GM18505 (cell line): ENCODE measurements around the gene KRT83.

Experiments used
- ATAC-seq: cut with Tn5 transposase; IDR thresholded peaks from one replicate; pipeline ENCODE4 v1.9.1; 2021; ENCODE audit not compliant: unreplicated experiment
- POLR2A ChIP-seq: IDR thresholded peaks from 4 replicates; pipeline ENCODE4 v1.6.1; 2011; ENCODE audit warnings: borderline replicate concordance; ENCODE audit not compliant: insufficient read depth, insufficient read length; ENCODE audit errors: extremely low read depth

The KRT83 gene

DNA sequence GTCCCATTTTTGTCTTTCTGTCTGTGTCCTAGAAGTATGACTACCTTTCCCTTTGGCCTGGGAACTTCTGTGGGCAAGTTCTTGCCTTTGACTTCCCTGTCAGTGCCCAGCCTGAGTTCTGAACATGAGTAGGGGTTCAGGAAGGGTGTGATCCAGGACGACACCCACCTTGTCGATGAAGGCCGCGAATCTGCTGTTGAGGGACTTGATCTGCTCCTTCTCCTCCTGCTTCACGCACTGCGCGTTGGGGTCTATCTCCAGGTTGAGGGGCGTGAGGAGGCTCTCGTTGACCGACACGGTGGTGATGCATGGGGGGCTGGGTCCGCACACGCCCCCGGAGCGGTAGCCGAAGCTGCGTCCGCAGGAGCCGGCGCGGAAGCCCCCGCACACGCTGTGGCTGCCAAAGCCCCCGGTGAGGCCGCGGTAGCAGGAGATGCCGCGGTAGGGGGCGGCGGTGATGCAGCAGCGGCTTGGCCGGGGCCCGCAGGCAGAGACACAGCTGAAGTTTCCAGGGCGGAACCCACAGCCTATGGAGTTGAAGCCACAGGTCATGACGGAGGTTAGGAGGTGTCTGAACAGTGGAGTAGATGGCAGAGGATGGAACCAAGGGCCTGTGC lies at the start of gene KRT83:
TSS of gene KRT83 (minus strand) at position 615 of the 617 bp plus-strand sequence. CDS start at position 552, 63 bp downstream.
- no peak for TF ChIP-seq POLR2A
- no peak for ATAC-seq

DNA sequence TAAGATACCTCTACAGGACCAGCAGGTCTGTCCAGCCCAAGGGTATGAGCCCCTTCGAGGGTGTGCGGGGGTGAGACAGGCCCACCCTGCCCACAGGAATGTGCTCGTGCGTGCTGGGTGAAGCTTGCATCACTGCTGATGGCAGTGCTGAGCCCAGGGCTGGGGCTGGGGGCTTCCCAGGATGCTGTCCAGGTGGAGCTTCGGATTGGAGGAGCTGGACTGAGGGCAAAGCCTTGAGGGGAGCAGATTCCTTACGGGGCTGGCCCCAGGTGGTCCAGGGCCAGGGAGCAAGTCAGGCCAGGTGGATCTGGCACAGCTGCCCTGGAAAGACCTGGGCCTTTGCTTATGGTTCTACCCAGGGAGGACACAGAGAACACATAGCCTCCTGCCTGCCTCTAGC lies 48.6 kb upstream of the KRT83 start:
- TF ChIP-seq POLR2A = no peak

DNA sequence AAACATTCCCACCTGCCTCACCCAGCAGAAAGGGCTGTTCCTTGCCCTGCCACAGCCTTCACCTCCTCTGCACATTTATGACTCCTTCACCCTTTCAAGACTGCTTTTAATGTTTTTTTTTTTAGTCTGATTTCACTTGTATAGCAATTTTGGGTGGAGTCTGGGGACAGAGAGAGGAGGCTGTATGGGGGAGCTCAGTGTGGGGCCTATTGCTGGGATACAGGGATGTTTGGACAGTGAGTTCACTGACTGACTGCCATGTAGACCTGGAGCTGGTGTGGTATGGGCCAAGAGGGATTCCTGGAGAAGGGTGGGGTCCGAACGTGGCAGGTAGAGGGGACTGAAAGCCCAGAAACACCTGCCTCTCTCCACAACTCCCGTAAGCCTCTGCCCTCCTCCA lies 48.0 kb upstream of the KRT83 start:
- no peak for TF ChIP-seq POLR2A
- no peak for ATAC-seq

More for the DNA sequence above, 48.6 kb upstream of the KRT83 start:
- ATAC-seq = no peak

- ATAC-seq = no peak
- TF ChIP-seq POLR2A = no peak
Measured at GRCh38 chr12:52368508-52368907, 47.3 kb upstream of the KRT83 start.

DNA sequence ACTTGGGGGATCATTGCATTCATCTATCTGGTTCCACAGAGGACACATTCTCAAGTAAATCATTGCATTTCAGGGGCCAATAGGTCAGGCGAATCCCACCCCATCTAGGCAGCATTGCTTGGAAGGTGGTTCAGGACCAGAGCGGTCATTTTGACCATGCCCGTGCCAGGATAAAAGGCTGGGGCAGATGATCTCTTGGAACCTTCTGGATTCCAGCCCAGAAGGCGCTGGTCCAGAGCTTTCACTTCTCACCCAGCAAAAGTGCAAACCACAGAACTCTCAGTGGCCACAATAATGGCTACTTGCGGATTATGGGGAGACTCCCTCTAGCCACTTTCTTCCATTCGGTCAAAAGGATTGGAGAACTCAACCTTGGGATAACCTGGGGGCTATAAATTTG lies 46.7 kb upstream of the KRT83 start:
- TF ChIP-seq POLR2A = no peak
- ATAC-seq = no peak

GRCh38 chr12:52366738-52367485 lies 45.7 kb upstream of the KRT83 start, which contains the start of gene KRT85:
TSS of gene KRT85 (minus strand) at chr12:52367481. CDS start at chr12:52367405, 76 bp downstream.
- no peak for TF ChIP-seq POLR2A
- no peak for ATAC-seq

- TF ChIP-seq POLR2A = no peak
- ATAC-seq = no peak
Measured at GRCh38 chr12:52364901-52365489, 43.8 kb upstream of the KRT83 start.

DNA sequence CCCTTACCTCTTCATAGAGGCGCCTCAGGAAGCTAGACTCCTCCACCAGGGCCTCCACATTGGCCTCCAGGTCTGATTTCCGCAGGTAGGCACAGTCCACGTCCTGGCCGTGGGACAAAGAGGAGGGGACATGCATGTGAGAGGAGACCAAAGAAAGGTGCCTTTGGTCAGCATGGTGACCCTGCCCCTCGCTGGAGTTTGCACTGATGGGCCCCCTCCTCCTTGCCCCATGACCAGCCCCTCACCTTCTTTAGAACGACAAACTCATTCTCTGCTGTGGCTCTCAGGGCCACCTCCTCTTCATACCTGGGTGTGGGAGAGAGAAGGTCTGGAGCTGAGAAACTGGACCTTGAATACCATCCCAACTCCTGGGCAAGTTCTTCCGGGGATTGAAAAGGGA lies 42.9 kb upstream of the KRT83 start:
- TF ChIP-seq POLR2A = no peak
- ATAC-seq = no peak

DNA sequence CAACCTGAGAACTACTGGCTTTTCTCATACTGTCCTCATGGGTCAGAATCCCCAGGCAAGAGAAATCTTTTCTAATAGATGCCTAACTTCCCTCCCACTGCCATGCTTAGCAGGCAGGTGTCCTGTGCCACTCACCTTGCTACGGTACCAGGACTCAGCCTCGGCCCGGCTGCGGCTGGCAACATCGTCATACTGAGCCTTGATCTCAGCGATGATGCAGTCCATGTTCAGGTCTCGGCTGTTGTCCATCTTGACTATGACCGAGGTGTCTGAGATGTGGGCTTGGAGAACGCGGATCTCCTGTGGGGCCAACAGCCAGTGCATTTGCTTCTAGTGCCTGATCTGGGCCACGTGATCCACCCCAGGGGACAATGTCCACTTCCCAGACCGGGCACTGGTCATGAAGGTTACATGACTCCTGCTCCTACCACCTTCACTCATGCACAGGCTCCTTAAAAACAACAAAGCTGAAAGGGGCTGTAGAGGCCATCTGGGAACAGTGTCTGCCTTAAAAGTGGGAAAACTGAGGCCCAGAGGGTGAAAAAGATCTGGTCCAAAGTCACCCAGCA lies 42.0 kb upstream of the KRT83 start:
- no peak for ATAC-seq
- TF ChIP-seq POLR2A = no peak

GRCh38 chr12:52362118-52362726 lies 41.0 kb upstream of the KRT83 start:
- ATAC-seq = no peak
- no peak for TF ChIP-seq POLR2A

GRCh38 chr12:52361553-52361952 lies 40.4 kb upstream of the KRT83 start:
- ATAC-seq = no peak
- TF ChIP-seq POLR2A = no peak

- no peak for ATAC-seq
- TF ChIP-seq POLR2A = no peak
Measured at GRCh38 chr12:52360663-52361271, 39.6 kb upstream of the KRT83 start.
